Stimulated activated CD8-positive, alpha-beta memory T cell treated with anti-CD3 and anti-CD28 coated beads, Interleukin-12 subunit alpha, Interleukin-12 subunit beta, amount 100 ng/mL, for 1 hour (primary cell): Measurements from ENCODE around the gene EYA4.

ENCODE experiments used
- DNase-seq: peaks from one replicate; pipeline ENCODE4 v3.0.0-alpha.2; 2020; ENCODE audit warnings: low read depth

EYA4 gene

GRCh38 chr6:133290930-133291329 is 49.8 kb downstream of the EYA4 start:
- no peak for DNase-seq

GRCh38 chr6:133291671-133292070 is 50.5 kb downstream of the EYA4 start:
- no peak for DNase-seq

GRCh38 chr6:133297657-133298056 is 56.5 kb downstream of the EYA4 start:
- DNase-seq, result no peak

- DNase-seq, result no peak
Measured at GRCh38 chr6:133298335-133298734, 57.2 kb downstream of the EYA4 start.

GRCh38 chr6:133298801-133299200 is 57.6 kb downstream of the EYA4 start:
- DNase-seq, result no peak

GRCh38 chr6:133300896-133301295 is 59.7 kb downstream of the EYA4 start:
- no peak for DNase-seq

- DNase-seq, result no peak
Measured at GRCh38 chr6:133301835-133302234, 60.7 kb downstream of the EYA4 start.

GRCh38 chr6:133306931-133307330 is 65.8 kb downstream of the EYA4 start:
- DNase-seq, result no peak

GRCh38 chr6:133309579-133309978 is 68.4 kb downstream of the EYA4 start:
- DNase-seq, result no peak

GRCh38 chr6:133312006-133312405 is 70.8 kb downstream of the EYA4 start:
- DNase-seq, result no peak

- no peak for DNase-seq
Measured at GRCh38 chr6:133313068-133313467, 71.9 kb downstream of the EYA4 start.

- DNase-seq, result no peak
Measured at GRCh38 chr6:133314947-133315346, 73.8 kb downstream of the EYA4 start.

GRCh38 chr6:133315811-133316210 is 74.7 kb downstream of the EYA4 start:
- DNase-seq, result no peak

GRCh38 chr6:133317704-133318103 is 76.5 kb downstream of the EYA4 start:
- DNase-seq, result no peak

GRCh38 chr6:133326584-133326983 is 85.4 kb downstream of the EYA4 start:
- DNase-seq, result no peak

- DNase-seq, result no peak
Measured at GRCh38 chr6:133333852-133334251, 92.7 kb downstream of the EYA4 start.

- no peak for DNase-seq
Measured at GRCh38 chr6:133337308-133337707, 96.2 kb downstream of the EYA4 start.

GRCh38 chr6:133339543-133340384 is 98.6 kb downstream of the EYA4 start:
- no peak for DNase-seq

GRCh38 chr6:133340557-133340956 is 99.4 kb downstream of the EYA4 start:
- no peak for DNase-seq

- no peak for DNase-seq
Measured at GRCh38 chr6:133341607-133342158, 100.5 kb downstream of the EYA4 start.

GRCh38 chr6:133343220-133343619 is 102.1 kb downstream of the EYA4 start:
- no peak for DNase-seq

- no peak for DNase-seq
Measured at GRCh38 chr6:133348846-133349245, 107.7 kb downstream of the EYA4 start.

- DNase-seq, result no peak
Measured at GRCh38 chr6:133350928-133351327, 109.8 kb downstream of the EYA4 start.

- no peak for DNase-seq
Measured at GRCh38 chr6:133352046-133352445, 110.9 kb downstream of the EYA4 start.
